ENCODE results near the gene CAMTA1.
A peak's percentile ranks its signal among the peaks of the same experiment; 100 is the strongest.

The CAMTA1 gene

GRCh38 chr1:7489586-7489985, 704.3 kb downstream of the CAMTA1 start:
- ATAC-seq = no peak
- TF ChIP-seq TCF4 (CRISPR knock-in tag; IDR thresholded peaks at IDR 0.05; ENCODE audit: borderline replicate concordance) = no peak
- no peak for TF ChIP-seq GLIS3 (CRISPR knock-in tag; IDR thresholded peaks at IDR 0.05)
- TF ChIP-seq ZFP3 (CRISPR knock-in tag; IDR thresholded peaks at IDR 0.05) = no peak

- TF ChIP-seq GLIS3 (CRISPR knock-in tag; IDR thresholded peaks at IDR 0.05) (no peak), TOX (CRISPR knock-in tag; IDR thresholded peaks at IDR 0.05; ENCODE audit: borderline replicate concordance) (no peak), ISL1 (CRISPR knock-in tag; IDR thresholded peaks at IDR 0.05) (no peak), OSR1 (CRISPR knock-in tag; IDR thresholded peaks at IDR 0.05) (no peak), ZFP3 (CRISPR knock-in tag; IDR thresholded peaks at IDR 0.05) (no peak), CSRNP3 (CRISPR knock-in tag; IDR thresholded peaks at IDR 0.05) (no peak), ZNF8 (CRISPR knock-in tag; IDR thresholded peaks at IDR 0.05) (no peak), SNAI2 (CRISPR knock-in tag; IDR thresholded peaks at IDR 0.05) (no peak), ZFP30 (CRISPR knock-in tag; IDR thresholded peaks at IDR 0.05) (no peak), ESRRG (CRISPR knock-in tag; IDR thresholded peaks at IDR 0.05) (no peak), TSHZ2 (CRISPR knock-in tag; IDR thresholded peaks at IDR 0.05) (no peak)
- no peak for ATAC-seq
Measured at GRCh38 chr1:7490576-7490975, 705.3 kb downstream of the CAMTA1 start.

GRCh38 chr1:7491109-7491817, 706.0 kb downstream of the CAMTA1 start:
- no peak; the same call in 2 of the 3 replicates for ATAC-seq
- TF ChIP-seq CSRNP3 (CRISPR knock-in tag; IDR thresholded peaks at IDR 0.05) (no peak), ISL1 (CRISPR knock-in tag; IDR thresholded peaks at IDR 0.05) (0 out of 2 replicates have a peak, but pooled peaks have one; percentile 17)

- ATAC-seq = no peak
Measured at GRCh38 chr1:7491818-7492173, 706.5 kb downstream of the CAMTA1 start.

More at GRCh38 chr1:7491818-7492173, 706.5 kb downstream of the CAMTA1 start:
- TF ChIP-seq TOX (CRISPR knock-in tag; IDR thresholded peaks at IDR 0.05; ENCODE audit: borderline replicate concordance) (no peak), ZNF565 (CRISPR knock-in tag; conservative IDR thresholded peaks at IDR 0.05; ENCODE audit: low read depth) (no peak), CSDC2 (CRISPR knock-in tag; IDR thresholded peaks at IDR 0.05) (no peak), PATZ1 (CRISPR knock-in tag; IDR thresholded peaks at IDR 0.05; ENCODE audit: borderline replicate concordance) (no peak), RARB (CRISPR knock-in tag; IDR thresholded peaks at IDR 0.05) (no peak), ZC3H10 (CRISPR knock-in tag; IDR thresholded peaks at IDR 0.05) (no peak), SNAI2 (CRISPR knock-in tag; IDR thresholded peaks at IDR 0.05) (no peak), PPARA (CRISPR knock-in tag; IDR thresholded peaks at IDR 0.05; ENCODE audit: borderline replicate concordance) (no peak), CSRNP3 (CRISPR knock-in tag; IDR thresholded peaks at IDR 0.05) (no peak)
